Left lung (tissue), 10 donors: ENCODE measurements around the gene ZSCAN1. TPM values are rescaled to one million over a fixed set of nuclear protein-coding genes. Genes with fewer than 3 reads are reported as not detected.

Experiments used
- ATAC-seq: fragments of 200-7000 bp; cut with Tn5 transposase; one replicate; pipeline ENCODE4 v1.9.1; 2020; ENCODE audit warnings: moderate library complexity
- DNase-seq, 4 donors: peaks; one replicate each; pipeline ENCODE4 v3.0.0-alpha.2; 2013 to 2020
- H3K27ac ChIP-seq, 2 donors: fragments of 200-600 bp; sonication (generic) in 1 of 2; one replicate each; pipeline versions ENCODE4 v1.5.0 to v1.8.0; 2020 to 2021
- H3K27me3 ChIP-seq, 2 donors: fragments of 200-600 bp; sonication (generic) in 1 of 2; one replicate each; pipeline versions ENCODE4 v1.5.0 to v1.8.0; 2020 to 2021
- H3K36me3 ChIP-seq, 2 donors: fragments of 200-600 bp; sonication (generic) in 1 of 2; one replicate each; pipeline versions ENCODE4 v1.5.0 to v1.8.0; 2020 to 2021
- H3K4me1 ChIP-seq, 2 donors: fragments of 200-600 bp; one replicate each; pipeline ENCODE4 v1.8.0; 2021
- H3K4me3 ChIP-seq, 2 donors: fragments of 200-600 bp; sonication (generic) in 1 of 2; one replicate each; pipeline versions ENCODE4 v1.5.0 to v1.8.0; 2020 to 2021; ENCODE audit warnings: mild to moderate bottlenecking in 1 of 2
- H3K9me3 ChIP-seq, 2 donors: fragments of 200-600 bp; sonication (generic) in 1 of 2; one replicate each; pipeline versions ENCODE4 v1.5.0 to v1.8.0; 2020 to 2021
- intact Hi-C, 2 donors: fragments of 100-400 bp; cut with DNase I; formaldehyde crosslinking; loops; one replicate each; pipeline versions ENCODE4 v1.11.2 to v1.14.2; 2022
- polyA plus RNA-seq, 6 donors: library from polyadenylated mRNA; unstranded; fragments of 120-200 nt; gene quantifications; one replicate each; pipeline ENCODE4 v1.2.1, GENCODE V29; 2013; ENCODE audit not compliant: insufficient read length in 6 of 6
- total RNA-seq, 2 donors: library from RNA; stranded (reverse); fragmentation: NEBNext Ultra II Directional; extraction: Animal tissue kit (Norgen Biotek cat#: 25700); gene quantifications; one replicate each; pipeline ENCODE4 v1.2.1, GENCODE V29; 2021
- TF ChIP-seq, protein P1 (sequence below), 2 donors: fragments of 200-600 bp; sonication (generic) in 1 of 2; IDR thresholded peaks; one replicate each; pipeline versions ENCODE4 v1.5.0 to v1.8.0; 2021; ENCODE audit warnings: antibody characterized with exemption in 2 of 2
- donor health status: DM: no; HTN: yes; CAD: no.
- donor health status: DM: no; HTN: no; CAD: no.

The ZSCAN1 gene
- total and polyA plus RNA-seq, 8 donors: 0.47 to 3.4 (median 2.4) TPM; not detected in 1

- ATAC-seq (no peak), DNase-seq (no peak)
- Histone ChIP-seq H3K4me1 (peaks cover 3 to 8% of the 10 kb centered on the region in 2 donors), H3K27me3 (no peaks in the 10 kb centered on the region), H3K9me3 (peaks cover 0 to 72% of the 10 kb centered on the region in 2 donors), H3K4me3 (no peak overlapping the region), H3K36me3 (peaks cover 0 to 9% of the 10 kb centered on the region in 2 donors), H3K27ac (peak overlapping the region in 1 of 2 donors; percentile 98)
- TF ChIP-seq, protein P1, sequence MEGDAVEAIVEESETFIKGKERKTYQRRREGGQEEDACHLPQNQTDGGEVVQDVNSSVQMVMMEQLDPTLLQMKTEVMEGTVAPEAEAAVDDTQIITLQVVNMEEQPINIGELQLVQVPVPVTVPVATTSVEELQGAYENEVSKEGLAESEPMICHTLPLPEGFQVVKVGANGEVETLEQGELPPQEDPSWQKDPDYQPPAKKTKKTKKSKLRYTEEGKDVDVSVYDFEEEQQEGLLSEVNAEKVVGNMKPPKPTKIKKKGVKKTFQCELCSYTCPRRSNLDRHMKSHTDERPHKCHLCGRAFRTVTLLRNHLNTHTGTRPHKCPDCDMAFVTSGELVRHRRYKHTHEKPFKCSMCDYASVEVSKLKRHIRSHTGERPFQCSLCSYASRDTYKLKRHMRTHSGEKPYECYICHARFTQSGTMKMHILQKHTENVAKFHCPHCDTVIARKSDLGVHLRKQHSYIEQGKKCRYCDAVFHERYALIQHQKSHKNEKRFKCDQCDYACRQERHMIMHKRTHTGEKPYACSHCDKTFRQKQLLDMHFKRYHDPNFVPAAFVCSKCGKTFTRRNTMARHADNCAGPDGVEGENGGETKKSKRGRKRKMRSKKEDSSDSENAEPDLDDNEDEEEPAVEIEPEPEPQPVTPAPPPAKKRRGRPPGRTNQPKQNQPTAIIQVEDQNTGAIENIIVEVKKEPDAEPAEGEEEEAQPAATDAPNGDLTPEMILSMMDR (IDR thresholded peaks at IDR 0.05): no peak
- intact Hi-C loops: no loop called here
These were observed 63.1 kb downstream of the ZSCAN1 start for GRCh38 chr19:58096884-58097283.

DNA sequence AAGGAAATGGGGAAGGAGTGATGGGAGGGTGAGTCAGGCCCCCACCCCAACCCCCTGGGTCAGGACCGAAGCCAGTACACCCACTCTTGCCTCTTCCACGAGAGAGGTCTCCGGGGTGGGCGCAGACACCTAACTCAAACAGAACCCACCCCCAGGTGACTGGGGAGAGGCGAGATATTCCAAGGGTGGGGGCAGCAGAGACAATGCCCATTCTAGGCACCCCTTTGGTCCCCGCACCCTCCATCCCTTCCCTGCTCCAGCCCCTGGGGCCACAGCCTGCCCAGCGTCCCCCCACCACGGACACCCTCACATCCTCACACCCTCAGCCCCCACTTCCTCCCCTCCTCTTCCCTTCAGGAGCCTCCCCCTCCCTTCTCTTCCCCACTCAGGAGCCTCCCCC, 63.5 kb downstream of the ZSCAN1 start:
- Histone ChIP-seq H3K36me3 (peaks cover 0 to 4% of the 10 kb centered on the region in 2 donors), H3K9me3 (peaks cover 0 to 72% of the 10 kb centered on the region in 2 donors), H3K4me3 (peak overlapping the region; percentile 65 to 95), H3K27me3 (no peaks in the 10 kb centered on the region), H3K27ac (peak overlapping the region in 1 of 2 donors; percentile 98), H3K4me1 (peaks cover 3 to 8% of the 10 kb centered on the region in 2 donors)
- TF ChIP-seq, protein P1 (IDR thresholded peaks at IDR 0.05): no peak
- ATAC-seq: no peak
- DNase-seq: peak in 1 of 4 donors; percentile 54
- intact Hi-C loops: no loop called here

GRCh38 chr19:58097781-58098681, 64.2 kb downstream of the ZSCAN1 start, which contains the start of gene ZSCAN18:
Gene ZSCAN18, minus strand, starts transcription at chr19:58098231. Its CDS starts 7,964 bp downstream, at chr19:58090267.
- H3K4me1 ChIP-seq: peaks cover 3 to 8% of the 10 kb centered on the region in 2 donors
- H3K9me3 ChIP-seq: peaks cover 0 to 73% of the 10 kb centered on the region in 2 donors

DNA sequence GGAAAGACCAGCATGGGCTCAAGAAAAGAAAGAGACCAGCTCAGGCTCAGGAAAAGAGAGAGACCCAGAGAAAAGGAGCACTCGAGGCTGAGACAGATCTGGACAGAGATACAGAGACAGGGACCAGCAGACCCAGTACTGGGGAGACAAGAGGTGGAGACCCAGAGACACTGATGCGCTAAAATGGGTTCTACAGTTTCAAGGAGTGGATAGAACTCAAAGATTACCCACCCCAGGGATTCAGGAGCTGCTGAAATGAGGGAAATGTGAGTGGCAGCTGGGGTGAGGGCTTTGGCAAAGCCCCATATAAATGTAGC, 64.8 kb downstream of the ZSCAN1 start:
- DNase-seq (peak in 1 of 4 donors; percentile 34), ATAC-seq (peak; percentile 17)
- Histone ChIP-seq H3K27me3 (no peaks in the 10 kb centered on the region), H3K4me3 (peak overlapping the region; percentile 65 to 95), H3K27ac (peak overlapping the region; percentile 95 to 98), H3K36me3 (peaks cover 0 to 3% of the 10 kb centered on the region in 2 donors), H3K4me1 (peaks cover 3 to 8% of the 10 kb centered on the region in 2 donors), H3K9me3 (peaks cover 0 to 73% of the 10 kb centered on the region in 2 donors)
- TF ChIP-seq, protein P1 (IDR thresholded peaks at IDR 0.05): no peak
- intact Hi-C loops: no loop called here

More at GRCh38 chr19:58097781-58098681, 64.2 kb downstream of the ZSCAN1 start, which contains the start of gene ZSCAN18:
- peak within 1 kb of the TSS; percentile 95 to 98 for H3K27ac ChIP-seq
- peak; percentile 95 to 99 (median 98) for DNase-seq
- intact Hi-C loops: no loop called here
- TF ChIP-seq, protein P1 (IDR thresholded peaks at IDR 0.05): no peak
- H3K27me3 ChIP-seq: no peaks in the 10 kb centered on the region
- H3K36me3 ChIP-seq: peaks cover 0 to 3% of the 10 kb centered on the region in 2 donors
- H3K4me3 ChIP-seq: peak within 1 kb of the TSS; percentile 65 to 95
- peak; percentile 100 for ATAC-seq

Other genes starting within 250 kb of the ZSCAN1 start
- gene ZNF552, start 219.1 kb upstream of the ZSCAN1 start, total RNA-seq: 10 to 100 TPM; 11.2 to 15.7 TPM
- 10 to 100 TPM; 15.2 to 21.4 (median 17.4) TPM for gene ZNF552, start 219.1 kb upstream of the ZSCAN1 start, polyA plus RNA-seq
- 10 to 100 TPM; 12.9 to 20.1 TPM for gene ZNF587B, start 203.7 kb upstream of the ZSCAN1 start, total RNA-seq
- 10 to 100 TPM; 12.1 to 17.3 (median 14.1) TPM for gene ZNF587B, start 203.7 kb upstream of the ZSCAN1 start, polyA plus RNA-seq
- gene ZNF587, start 184.2 kb upstream of the ZSCAN1 start, total RNA-seq: 10 to 100 TPM; 31.4 to 34.0 TPM
- 10 to 100 TPM; 33.6 to 38.8 (median 36.4) TPM for gene ZNF587, start 184.2 kb upstream of the ZSCAN1 start, polyA plus RNA-seq
- gene ZNF814, start 145.0 kb upstream of the ZSCAN1 start, total RNA-seq: 10 to 100 TPM; 10.7 to 21.0 TPM
- 10 to 100 TPM; 52.7 to 71.2 (median 65.2) TPM for gene ZNF814, start 145.0 kb upstream of the ZSCAN1 start, polyA plus RNA-seq
- 10 to 100 TPM; 15.8 to 20.7 TPM for gene ZNF417, start 117.4 kb upstream of the ZSCAN1 start, total RNA-seq
- gene ZNF417, start 117.4 kb upstream of the ZSCAN1 start, polyA plus RNA-seq: 10 to 100 TPM; 35.8 to 47.8 (median 42.0) TPM
- gene ZNF418, start 98.6 kb upstream of the ZSCAN1 start, total RNA-seq: 1 to 10 TPM; 8.0 to 9.4 TPM
- gene ZNF418, start 98.6 kb upstream of the ZSCAN1 start, polyA plus RNA-seq: 10 to 100 TPM; 27.6 to 43.6 (median 37.0) TPM
- gene ZNF256, start 86.3 kb upstream of the ZSCAN1 start, total RNA-seq: 1 to 10 TPM; 3.9 to 4.2 TPM
- 10 to 100 TPM in 5 of 6 donors, 1 to 10 TPM in 1; 8.5 to 12.1 (median 10.6) TPM for gene ZNF256, start 86.3 kb upstream of the ZSCAN1 start, polyA plus RNA-seq
- gene C19orf18, start 59.5 kb upstream of the ZSCAN1 start, total RNA-seq: 1 to 10 TPM in 1 of 2 donors, under 1 TPM in 1; 0.55 to 1.6 TPM
- gene C19orf18, start 59.5 kb upstream of the ZSCAN1 start, polyA plus RNA-seq: 1 to 10 TPM; 2.3 to 5.7 (median 3.9) TPM
- gene ZNF606, start 31.2 kb upstream of the ZSCAN1 start, total RNA-seq: 10 to 100 TPM; 11.4 to 13.3 TPM
- 10 to 100 TPM; 28.9 to 34.6 (median 31.3) TPM for gene ZNF606, start 31.2 kb upstream of the ZSCAN1 start, polyA plus RNA-seq
- 1 to 10 TPM; 3.3 to 4.9 TPM for gene ZNF135, start 25.3 kb downstream of the ZSCAN1 start, total RNA-seq
- gene ZNF135, start 25.3 kb downstream of the ZSCAN1 start, polyA plus RNA-seq: 10 to 100 TPM; 22.3 to 32.6 (median 29.0) TPM
- gene ZSCAN18, start 64.2 kb downstream of the ZSCAN1 start, total RNA-seq: 10 to 100 TPM; 32.7 to 58.1 TPM
- 10 to 100 TPM; 78.0 to 91.1 (median 84.7) TPM for gene ZSCAN18, start 64.2 kb downstream of the ZSCAN1 start, polyA plus RNA-seq
- gene ZNF329, start 116.8 kb downstream of the ZSCAN1 start, total RNA-seq: 10 to 100 TPM in 1 of 2 donors, 1 to 10 TPM in 1; 7.9 to 11.7 TPM
- gene ZNF329, start 116.8 kb downstream of the ZSCAN1 start, polyA plus RNA-seq: 10 to 100 TPM; 19.6 to 22.9 (median 21.0) TPM
- gene ZNF274, start 149.0 kb downstream of the ZSCAN1 start, total RNA-seq: 10 to 100 TPM; 19.9 to 25.9 TPM
- gene ZNF274, start 149.0 kb downstream of the ZSCAN1 start, polyA plus RNA-seq: 10 to 100 TPM; 18.7 to 23.7 (median 21.8) TPM
- 10 to 100 TPM; 23.8 to 25.4 TPM for gene ZNF544, start 194.9 kb downstream of the ZSCAN1 start, total RNA-seq
- gene ZNF544, start 194.9 kb downstream of the ZSCAN1 start, polyA plus RNA-seq: 10 to 100 TPM; 32.8 to 45.7 (median 38.5) TPM
- gene ZNF8, start 244.9 kb downstream of the ZSCAN1 start, total RNA-seq: 1 to 10 TPM; 5.5 TPM
- gene ZNF8, start 244.9 kb downstream of the ZSCAN1 start, polyA plus RNA-seq: 10 to 100 TPM in 3 of 6 donors, 1 to 10 TPM in 3; 9.4 to 10.6 (median 10.1) TPM